Cardiac muscle cell (in vitro differentiated cells and primary cell): ENCODE measurements around the gene HOXA3. TPM values are rescaled to one million over a fixed set of nuclear protein-coding genes. Genes with fewer than 3 reads are reported as not detected.

Source experiments
- DNase-seq, 2 donors: peaks; one replicate each; pipeline versions ENCODE4 v3.0.0 to v3.0.0-alpha.2; 2010 to 2017; ENCODE audit warnings: low read depth in 1 of 2, low spot score in 1 of 2
- H3K27ac ChIP-seq: fragments of 200-600 bp; sonication (generic); 2 replicates; pipeline ENCODE4 v1.5.1; 2016
- H3K27me3 ChIP-seq: fragments of 200-600 bp; sonication (generic); 2 replicates; pipeline ENCODE4 v1.6.0; 2016; ENCODE audit warnings: control low read depth
- H3K36me3 ChIP-seq: fragments of 200-600 bp; sonication (generic); 2 replicates; pipeline ENCODE4 v1.5.1; 2016; ENCODE audit warnings: control low read depth
- H3K4me1 ChIP-seq: fragments of 200-600 bp; sonication (generic); 2 replicates; pipeline ENCODE4 v1.8.1; 2017; ENCODE audit warnings: low read depth, mild to moderate bottlenecking, mixed run types
- H3K4me3 ChIP-seq: fragments of 200-600 bp; sonication (generic); 2 replicates; pipeline ENCODE4 v1.5.1; 2016; ENCODE audit warnings: mild to moderate bottlenecking
- H3K9me3 ChIP-seq: fragments of 200-600 bp; sonication (generic); 2 replicates; pipeline ENCODE4 v1.5.1; 2017; ENCODE audit warnings: low read depth, mild to moderate bottlenecking, control low read depth
- polyA plus RNA-seq: library from polyadenylated mRNA; unstranded; fragments of >200 nt; fragmentation: Nextera tagmentation; extraction: Ambion mirVana; gene quantifications from 2 replicates; pipeline ENCODE4 v1.2.1, GENCODE V29; 2016
- total RNA-seq: library from RNA; depleted of rRNA; stranded (reverse); fragments of >200 nt; gene quantifications from 2 replicates; pipeline ENCODE4 v1.2.3, GENCODE V29; 2016
- TF ChIP-seq, protein P1 (sequence below): IDR thresholded peaks from 2 replicates; pipeline ENCODE4 v1.5.1; 2012; ENCODE audit warnings: low read depth, mild to moderate bottlenecking, low read length

The HOXA3 gene
- total and polyA plus RNA-seq, 2 experiments from 2014 or later: 1.4 to 9.4 TPM

- Histone ChIP-seq H3K9me3 (no peaks in the 10 kb centered on the region), H3K27me3 (peaks cover 100% of the 10 kb centered on the region), H3K4me1 (no peaks in the 10 kb centered on the region), H3K4me3 (no peak overlapping the region), H3K27ac (no peak overlapping the region), H3K36me3 (no peaks in the 10 kb centered on the region)
- DNase-seq: no peak
- TF ChIP-seq, protein P1, sequence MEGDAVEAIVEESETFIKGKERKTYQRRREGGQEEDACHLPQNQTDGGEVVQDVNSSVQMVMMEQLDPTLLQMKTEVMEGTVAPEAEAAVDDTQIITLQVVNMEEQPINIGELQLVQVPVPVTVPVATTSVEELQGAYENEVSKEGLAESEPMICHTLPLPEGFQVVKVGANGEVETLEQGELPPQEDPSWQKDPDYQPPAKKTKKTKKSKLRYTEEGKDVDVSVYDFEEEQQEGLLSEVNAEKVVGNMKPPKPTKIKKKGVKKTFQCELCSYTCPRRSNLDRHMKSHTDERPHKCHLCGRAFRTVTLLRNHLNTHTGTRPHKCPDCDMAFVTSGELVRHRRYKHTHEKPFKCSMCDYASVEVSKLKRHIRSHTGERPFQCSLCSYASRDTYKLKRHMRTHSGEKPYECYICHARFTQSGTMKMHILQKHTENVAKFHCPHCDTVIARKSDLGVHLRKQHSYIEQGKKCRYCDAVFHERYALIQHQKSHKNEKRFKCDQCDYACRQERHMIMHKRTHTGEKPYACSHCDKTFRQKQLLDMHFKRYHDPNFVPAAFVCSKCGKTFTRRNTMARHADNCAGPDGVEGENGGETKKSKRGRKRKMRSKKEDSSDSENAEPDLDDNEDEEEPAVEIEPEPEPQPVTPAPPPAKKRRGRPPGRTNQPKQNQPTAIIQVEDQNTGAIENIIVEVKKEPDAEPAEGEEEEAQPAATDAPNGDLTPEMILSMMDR: no peak
Observed at GRCh38 chr7:27153526-27153925, 1.1 kb upstream of the HOXA3 start.

GRCh38 chr7:27152816-27153442 lies 546 bp upstream of the HOXA3 start:
- DNase-seq: no peak
- Histone ChIP-seq H3K9me3 (no peaks in the 10 kb centered on the region), H3K36me3 (no peaks in the 10 kb centered on the region), H3K4me1 (no peaks in the 10 kb centered on the region), H3K27me3 (peaks cover 100% of the 10 kb centered on the region), H3K27ac (no peak overlapping the region), H3K4me3 (no peak overlapping the region)
- TF ChIP-seq, protein P1: no peak

DNA sequence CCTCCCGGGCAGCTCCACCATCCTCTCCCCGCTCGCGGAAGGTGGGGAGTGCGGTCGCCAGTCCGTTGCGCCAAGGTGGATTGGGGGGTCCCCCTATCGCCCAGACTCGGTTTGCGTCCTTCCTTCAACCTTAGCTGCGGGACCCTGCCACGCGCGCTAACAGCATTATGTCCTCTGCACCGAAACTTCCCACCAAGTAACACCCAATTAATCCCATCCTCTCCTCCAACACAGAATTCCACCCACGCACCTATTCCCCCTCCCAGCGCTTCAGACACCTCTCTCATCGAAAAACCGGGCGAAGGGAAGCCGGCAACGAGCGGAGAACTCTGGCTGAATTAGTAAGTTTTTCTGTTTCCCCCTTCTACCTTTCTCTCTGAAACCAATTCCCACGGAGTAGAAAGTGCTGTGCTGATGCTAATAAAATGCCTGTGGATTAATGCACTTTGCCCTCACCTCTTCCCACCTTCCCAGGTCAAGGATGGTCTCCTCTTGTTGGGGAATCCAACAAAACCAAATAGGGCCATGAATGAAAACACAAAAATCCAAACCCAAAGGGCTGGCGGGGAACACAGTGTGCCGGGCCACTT lies 947 bp downstream of the HOXA3 start:
- peak overlapping the region; percentile 10 for H3K4me3 ChIP-seq
- H3K27ac ChIP-seq: no peak overlapping the region
- no peaks in the 10 kb centered on the region for H3K4me1 ChIP-seq
- H3K27me3 ChIP-seq: peaks cover 100% of the 10 kb centered on the region
- H3K9me3 ChIP-seq: no peaks in the 10 kb centered on the region
- no peak for DNase-seq
- no peaks in the 10 kb centered on the region for H3K36me3 ChIP-seq
- TF ChIP-seq, protein P1: no peak

DNA sequence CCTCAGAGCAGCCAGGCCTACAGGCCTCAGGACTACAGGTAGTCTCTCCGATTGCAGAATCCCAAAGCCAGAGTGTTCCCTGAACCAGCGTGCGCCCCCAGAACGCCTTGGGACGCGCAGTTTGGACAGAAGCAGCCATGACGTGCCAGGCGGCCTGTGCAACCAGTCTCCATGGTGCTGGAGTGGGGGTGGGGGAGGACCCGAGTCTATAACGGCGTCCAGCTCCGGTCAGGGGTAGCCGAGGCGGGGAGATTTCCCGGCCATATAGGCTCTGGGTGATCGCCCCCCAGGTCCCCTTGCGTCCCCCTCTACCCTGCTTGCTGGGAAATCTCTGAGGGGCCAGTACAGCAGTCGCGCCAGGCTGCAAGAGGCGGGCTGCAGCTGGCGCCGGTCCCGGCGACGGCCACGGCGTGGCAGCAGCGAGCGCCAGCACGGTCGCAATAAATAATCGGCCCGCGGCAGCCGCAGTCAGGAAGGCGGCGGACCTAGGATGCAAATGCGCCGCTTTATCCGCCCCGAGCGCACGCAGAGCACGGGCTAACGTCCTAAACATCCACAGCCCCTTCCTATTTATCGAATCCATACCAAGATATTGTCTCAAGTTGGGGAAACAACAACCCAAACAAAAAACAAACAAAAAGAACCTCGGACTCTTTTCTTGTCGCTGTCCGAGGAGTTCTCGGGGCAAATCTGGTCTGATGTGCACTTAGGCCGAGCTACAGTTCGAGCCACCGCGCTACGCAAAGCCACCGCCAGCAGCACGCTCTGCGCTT lies 1.6 kb downstream of the HOXA3 start:
- TF ChIP-seq, protein P1: peak; percentile 81
- H3K9me3 ChIP-seq: no peaks in the 10 kb centered on the region
- H3K27me3 ChIP-seq: peaks cover 100% of the 10 kb centered on the region
- H3K4me1 ChIP-seq: no peaks in the 10 kb centered on the region
- H3K4me3 ChIP-seq: peak overlapping the region; percentile 10
- no peaks in the 10 kb centered on the region for H3K36me3 ChIP-seq
- peak; percentile 69 to 79 for DNase-seq
- no peak overlapping the region for H3K27ac ChIP-seq

GRCh38 chr7:27149842-27150567 lies 2.4 kb downstream of the HOXA3 start:
- H3K4me1 ChIP-seq: no peaks in the 10 kb centered on the region
- H3K27ac ChIP-seq: no peak overlapping the region
- H3K4me3 ChIP-seq: no peak overlapping the region

More at GRCh38 chr7:27149842-27150567, 2.4 kb downstream of the HOXA3 start:
- no peak for DNase-seq
- no peaks in the 10 kb centered on the region for H3K36me3 ChIP-seq
- no peaks in the 10 kb centered on the region for H3K9me3 ChIP-seq
- H3K27me3 ChIP-seq: peaks cover 100% of the 10 kb centered on the region
- TF ChIP-seq, protein P1: no peak
